Calu3 (cell line): Measurements from ENCODE around the gene ANKRD60. TPM values are rescaled to one million over a fixed set of nuclear protein-coding genes. Genes with fewer than 3 reads are reported as not detected.
A peak's percentile ranks its signal among the peaks of the same experiment; 100 is the strongest.

Experiments
- BruUV-seq: library from RNA; stranded (reverse); fragments of 400-500 nt; replicated peaks from 2 replicates; lab custom pipeline; 2021; lab: Mats Ljungman, UMichigan
- CTCF ChIA-PET: fragments of 300-600 bp; sonication (Branson Sonifier 250); formaldehyde crosslinking; loops from one replicate; lab custom pipeline; 2022; ENCODE audit warnings: antibody characterized with exemption; lab: Charles Lee
- DNase-seq: peaks from one replicate; pipeline ENCODE4 v3.0.0; 2022
- H3K27ac Mint-ChIP-seq: one replicate; pipeline ENCODE4 v1.8.0; 2022; ENCODE audit warnings: mixed read lengths; ENCODE audit not compliant: unreplicated experiment
- H3K27me3 Mint-ChIP-seq: one replicate; pipeline ENCODE4 v1.8.0; 2022; ENCODE audit warnings: mixed read lengths; ENCODE audit not compliant: unreplicated experiment
- H3K36me3 Mint-ChIP-seq: one replicate; pipeline ENCODE4 v1.8.0; 2022; ENCODE audit warnings: mild to moderate bottlenecking, moderate library complexity, mixed read lengths; ENCODE audit not compliant: insufficient read depth, unreplicated experiment
- H3K4me1 Mint-ChIP-seq: one replicate; pipeline ENCODE4 v1.8.0; 2022; ENCODE audit warnings: mild to moderate bottlenecking, low read depth, mixed read lengths; ENCODE audit not compliant: unreplicated experiment
- H3K4me3 Mint-ChIP-seq: one replicate; pipeline ENCODE4 v1.8.0; 2022; ENCODE audit warnings: mild to moderate bottlenecking, low read depth, moderate library complexity, mixed read lengths; ENCODE audit not compliant: unreplicated experiment
- H3K9me3 Mint-ChIP-seq: one replicate; pipeline ENCODE4 v1.8.0; 2022; ENCODE audit warnings: low read depth, mixed read lengths; ENCODE audit not compliant: unreplicated experiment
- CTCF ChIP-seq: fragments of 200-600 bp; IDR thresholded peaks from one replicate; pipeline ENCODE4 v1.8.0; 2022; ENCODE audit warnings: antibody characterized with exemption; ENCODE audit not compliant: unreplicated experiment
- intact Hi-C: fragments of 100-400 bp; cut with micrococcal nuclease; formaldehyde crosslinking; loops from one replicate; pipeline ENCODE4 v1.10.0; 2022; ENCODE audit not compliant: unreplicated experiment
- total RNA-seq: library from RNA; stranded (reverse); gene quantifications from 2 replicates; pipeline ENCODE4 v1.2.3, GENCODE V29; 2022

ANKRD60 gene
- total RNA-seq, 1 experiment from 2014 or later, result not detected

DNA sequence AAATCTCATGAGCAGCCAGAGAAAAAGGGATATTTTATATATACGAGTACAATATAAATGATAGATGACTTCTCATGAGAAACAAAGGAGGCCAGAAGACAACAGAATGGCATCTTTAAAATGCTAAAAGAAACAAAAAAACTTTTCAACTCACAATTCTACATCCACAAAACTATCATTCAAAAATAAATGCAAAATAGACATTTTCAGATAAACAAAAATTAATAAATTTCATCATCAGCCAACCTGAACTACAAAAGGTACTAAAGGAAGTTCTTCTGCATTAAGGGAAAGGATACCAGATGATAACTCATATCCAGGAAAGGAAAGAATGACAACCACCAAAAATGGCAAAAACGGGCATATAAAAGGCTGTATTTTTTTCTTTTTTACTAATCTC lies 27.9 kb upstream of the ANKRD60 start:
- TF ChIP-seq CTCF, result no peak
- CTCF ChIA-PET, result no interaction called here
- no peak for DNase-seq
- peaks cover 13% of the 10 kb centered on the region for H3K4me1 Mint-ChIP-seq
- no peak overlapping the region for H3K27ac Mint-ChIP-seq
- no peak overlapping the region for H3K4me3 Mint-ChIP-seq
- no peaks in the 10 kb centered on the region for H3K27me3 Mint-ChIP-seq
- H3K9me3 Mint-ChIP-seq, result no peaks in the 10 kb centered on the region
- peaks cover 6% of the 10 kb centered on the region for H3K36me3 Mint-ChIP-seq
- intact Hi-C loops, result loop anchor here (10.0 kb wide), 1 partner anchor 178 kb away; no protein-coding TSS in a partner anchor
- no TSS peak for BruUV-seq

- CTCF ChIA-PET, result no interaction called here
- no peak for TF ChIP-seq CTCF
- BruUV-seq, result no TSS peak
These were observed 26.4 kb upstream of the ANKRD60 start for GRCh38 chr20:58254890-58255289.

GRCh38 chr20:58251979-58252591 lies 23.6 kb upstream of the ANKRD60 start:
- peaks cover 29% of the 10 kb centered on the region for H3K4me1 Mint-ChIP-seq
- no peak for TF ChIP-seq CTCF
- no peaks in the 10 kb centered on the region for H3K27me3 Mint-ChIP-seq
- intact Hi-C loops, result loop anchor here (2.0 to 10.0 kb wide), 2 partner anchors 55 to 183 kb away; no protein-coding TSS in a partner anchor
- no TSS peak for BruUV-seq
- CTCF ChIA-PET, result no interaction called here
- peak overlapping the region; percentile 76 for H3K27ac Mint-ChIP-seq
- no peak overlapping the region for H3K4me3 Mint-ChIP-seq
- H3K9me3 Mint-ChIP-seq, result no peaks in the 10 kb centered on the region
- DNase-seq, result peak; percentile 58
- H3K36me3 Mint-ChIP-seq, result peaks cover 23% of the 10 kb centered on the region

More at GRCh38 chr20:58254890-58255289, 26.4 kb upstream of the ANKRD60 start:
- DNase-seq, result no peak
- Mint-ChIP-seq H3K4me3 (no peak overlapping the region), H3K36me3 (peaks cover 18% of the 10 kb centered on the region), H3K9me3 (no peaks in the 10 kb centered on the region), H3K4me1 (peaks cover 27% of the 10 kb centered on the region), H3K27me3 (no peaks in the 10 kb centered on the region), H3K27ac (no peak overlapping the region)
- intact Hi-C loops, result loop anchor here (10.0 kb wide), 1 partner anchor 180 kb away; no protein-coding TSS in a partner anchor

DNA sequence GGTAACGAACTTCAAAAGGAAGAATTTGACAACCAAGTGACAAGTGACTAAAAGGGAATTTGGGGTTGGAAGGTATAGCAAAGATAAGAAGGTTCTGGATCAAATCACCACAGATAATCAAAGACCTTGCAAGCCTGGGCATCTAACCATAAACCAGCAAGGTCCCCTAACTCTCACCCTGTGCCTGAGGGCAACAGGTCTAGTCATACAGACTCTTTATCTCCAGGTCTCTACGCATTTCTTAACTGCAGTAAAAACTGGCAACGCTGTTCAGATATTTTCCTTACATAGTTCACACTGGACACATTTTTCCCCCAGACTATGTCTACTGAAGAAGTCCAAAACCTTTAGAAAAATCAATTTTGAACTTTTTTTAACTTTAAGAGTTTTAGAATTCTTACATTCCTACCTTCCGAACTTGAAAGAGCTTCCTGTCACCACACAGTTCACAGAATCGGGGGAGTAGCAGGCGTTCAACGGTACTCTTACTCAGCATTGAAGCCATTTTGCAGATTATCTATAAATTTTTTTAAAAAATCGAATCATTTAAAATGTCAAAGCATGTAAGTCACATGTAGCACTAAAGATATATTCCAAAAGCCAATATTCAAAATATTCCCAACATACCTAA lies 23.0 kb upstream of the ANKRD60 start:
- no peak for TF ChIP-seq CTCF
- H3K9me3 Mint-ChIP-seq, result no peaks in the 10 kb centered on the region
- CTCF ChIA-PET, result no interaction called here
- H3K27me3 Mint-ChIP-seq, result no peaks in the 10 kb centered on the region
- no peak overlapping the region for H3K4me3 Mint-ChIP-seq
- intact Hi-C loops, result loop anchor here (10.0 kb wide), 1 partner anchor 183 kb away; no protein-coding TSS in a partner anchor
- peak overlapping the region; percentile 76 for H3K27ac Mint-ChIP-seq
- DNase-seq, result no peak
- H3K36me3 Mint-ChIP-seq, result peaks cover 27% of the 10 kb centered on the region
- BruUV-seq, result TSS peak; percentile 14
- peaks cover 29% of the 10 kb centered on the region for H3K4me1 Mint-ChIP-seq
